Gastroesophageal sphincter (tissue), 3 donors: ENCODE measurements around the gene SLC35A2.

Source experiments
- EP300 ChIP-seq: sonication (generic); formaldehyde crosslinking; IDR thresholded peaks from one replicate; pipeline ENCODE4 v1.6.1; 2017; ENCODE audit warnings: antibody characterized with exemption, mild to moderate bottlenecking
- POLR2A ChIP-seq, 2 donors: fragments of 450-650 bp; IDR thresholded peaks; one replicate each; pipeline ENCODE4 v1.6.1; 2017; ENCODE audit warnings: antibody characterized with exemption in 2 of 2, mild to moderate bottlenecking in 2 of 2, moderate library complexity in 1 of 2
- TF ChIP-seq, protein P1 (sequence below), 4 experiments: fragments of 200-600 bp in 2 of 4; fragments of 450-650 bp in 2 of 4; sonication (generic) in 1 of 4; IDR thresholded peaks; one replicate each; pipeline ENCODE4 v1.5.1; 2017 to 2019; ENCODE audit warnings: antibody characterized with exemption in 4 of 4, mild to moderate bottlenecking in 2 of 4, moderate library complexity in 2 of 4

DNA sequence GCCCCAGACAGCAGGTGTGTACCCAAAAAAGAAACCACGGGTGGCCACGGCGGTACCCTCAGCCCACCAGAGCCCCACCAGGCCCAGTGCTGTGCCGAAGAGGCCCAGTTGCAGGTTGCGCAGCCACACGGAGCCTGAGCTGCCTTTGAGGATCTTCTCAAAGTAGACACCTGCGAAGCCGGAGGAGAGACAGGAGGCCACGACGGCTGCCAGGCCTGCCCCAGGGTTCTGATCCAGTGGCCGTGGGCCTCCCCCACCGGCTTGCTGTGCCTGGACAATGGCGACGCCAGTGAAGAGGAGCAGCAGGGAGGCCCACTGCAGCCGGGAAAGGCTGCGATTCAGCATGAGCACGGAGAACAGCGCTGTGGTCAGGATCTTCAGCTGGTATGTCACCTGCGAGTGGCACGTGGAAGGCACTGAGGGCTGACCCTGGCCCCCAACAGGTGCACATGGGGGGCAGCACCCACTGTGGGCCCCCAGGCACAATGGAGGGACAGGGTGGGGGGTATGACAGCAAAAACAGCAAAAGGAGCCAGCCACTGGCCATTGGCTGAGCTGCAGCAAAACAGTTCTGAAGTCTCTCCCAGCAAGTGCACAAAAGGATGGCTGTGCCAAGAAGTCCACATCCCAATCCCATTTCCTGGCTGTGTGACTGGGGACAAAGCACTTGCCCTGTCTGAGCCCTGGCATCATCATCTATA, 6.2 kb downstream of the SLC35A2 start:
- TF ChIP-seq, protein P1, sequence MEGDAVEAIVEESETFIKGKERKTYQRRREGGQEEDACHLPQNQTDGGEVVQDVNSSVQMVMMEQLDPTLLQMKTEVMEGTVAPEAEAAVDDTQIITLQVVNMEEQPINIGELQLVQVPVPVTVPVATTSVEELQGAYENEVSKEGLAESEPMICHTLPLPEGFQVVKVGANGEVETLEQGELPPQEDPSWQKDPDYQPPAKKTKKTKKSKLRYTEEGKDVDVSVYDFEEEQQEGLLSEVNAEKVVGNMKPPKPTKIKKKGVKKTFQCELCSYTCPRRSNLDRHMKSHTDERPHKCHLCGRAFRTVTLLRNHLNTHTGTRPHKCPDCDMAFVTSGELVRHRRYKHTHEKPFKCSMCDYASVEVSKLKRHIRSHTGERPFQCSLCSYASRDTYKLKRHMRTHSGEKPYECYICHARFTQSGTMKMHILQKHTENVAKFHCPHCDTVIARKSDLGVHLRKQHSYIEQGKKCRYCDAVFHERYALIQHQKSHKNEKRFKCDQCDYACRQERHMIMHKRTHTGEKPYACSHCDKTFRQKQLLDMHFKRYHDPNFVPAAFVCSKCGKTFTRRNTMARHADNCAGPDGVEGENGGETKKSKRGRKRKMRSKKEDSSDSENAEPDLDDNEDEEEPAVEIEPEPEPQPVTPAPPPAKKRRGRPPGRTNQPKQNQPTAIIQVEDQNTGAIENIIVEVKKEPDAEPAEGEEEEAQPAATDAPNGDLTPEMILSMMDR (IDR thresholded peaks at IDR 0.05) = no peak
- TF ChIP-seq POLR2A (IDR thresholded peaks at IDR 0.05) (no peak), EP300 (no peak)
